ENCODE data around the gene XAB2. TPM values are rescaled to one million over a fixed set of nuclear protein-coding genes. Genes with fewer than 3 reads are reported as not detected.

Gene XAB2
- total RNA-seq = 10 to 100 TPM; 18.1 to 24.1 TPM
- long read RNA-seq, partial matches to known transcripts = 4 of 6 reads
- long read RNA-seq, other reads (novel, unspliced or antisense) = 0 of 6 reads

- intact Hi-C loops (cut with DNase I) = no loop called here
- peak; percentile 98 to 99 for ATAC-seq
- peak; percentile 97 for DNase-seq
Measured at GRCh38 chr19:7629347-7630054, at the start of gene XAB2, which contains the start of gene PET100. Gene XAB2, minus strand, starts transcription at chr19:7629545. Its CDS starts 18 bp downstream, at chr19:7629527. Gene PET100, plus strand, starts transcription at chr19:7629793. Its CDS starts 41 bp downstream, at chr19:7629834.

DNA sequence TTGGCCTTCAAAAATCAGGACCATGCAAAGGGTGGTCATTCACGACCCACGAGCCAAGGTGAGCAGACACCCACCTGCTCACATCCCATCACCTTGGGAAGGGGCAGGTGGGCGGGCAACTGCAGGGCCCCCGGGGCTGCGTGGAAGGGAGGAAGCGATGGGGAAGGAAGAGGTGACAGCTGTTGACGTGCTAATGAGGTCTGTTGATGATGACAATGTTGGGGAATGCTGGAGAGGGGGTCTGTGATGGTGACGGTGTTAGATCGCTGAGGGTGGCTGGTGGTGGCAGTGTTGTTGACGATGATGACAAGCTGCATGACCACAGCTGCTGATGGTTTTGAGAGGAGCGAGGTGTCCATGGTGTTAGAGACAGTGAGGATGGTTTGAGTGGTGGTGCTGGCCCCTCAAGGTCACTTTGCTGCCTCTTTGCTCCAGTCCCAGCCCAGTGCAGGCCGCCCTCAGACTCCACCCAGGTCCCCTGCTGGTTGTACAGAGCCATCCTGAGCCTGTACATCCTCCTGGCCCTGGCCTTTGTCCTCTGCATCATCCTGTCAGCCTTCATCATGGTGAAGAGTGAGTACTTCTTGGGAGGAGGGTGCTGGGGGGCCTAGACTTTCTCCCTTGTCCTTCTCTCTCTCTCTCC is 48.4 kb upstream of the XAB2 start:
- ATAC-seq (no peak), DNase-seq (no peak)
- intact Hi-C loops (cut with DNase I) = loop anchor here in 1 of 2 donors (10.0 kb wide), 1 partner anchor 323 kb away; no protein-coding TSS in a partner anchor

- no peak for ATAC-seq
- intact Hi-C loops (cut with DNase I) = loop anchor here in 1 of 2 donors (10.0 kb wide), 1 partner anchor 322 kb away; no protein-coding TSS in a partner anchor
- no peak for DNase-seq
Measured at GRCh38 chr19:7676854-7677253, 47.5 kb upstream of the XAB2 start, which contains the start of gene MCEMP1. Gene MCEMP1, plus strand, starts transcription at chr19:7677090. Its CDS starts 31 bp downstream, at chr19:7677121.

DNA sequence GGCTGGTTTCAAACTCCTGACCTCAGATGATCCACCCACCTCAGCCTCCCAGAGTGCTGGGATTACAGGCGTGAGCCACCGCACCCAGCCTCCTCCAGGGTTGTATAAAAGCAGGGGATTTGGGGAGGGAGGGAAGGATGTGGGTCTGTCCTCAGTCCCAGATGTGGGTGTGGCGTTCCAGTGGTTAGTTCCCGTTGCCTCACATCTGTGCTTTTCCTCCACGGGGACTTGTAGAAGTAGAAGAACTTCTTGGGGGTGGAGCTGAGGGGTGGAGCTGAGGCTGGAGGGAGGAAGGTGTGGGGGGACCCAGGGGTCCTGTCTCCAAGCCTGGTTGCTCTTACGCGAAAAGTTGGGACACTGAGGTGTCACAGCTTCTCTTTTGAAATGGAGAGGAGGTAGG is 47.0 kb upstream of the XAB2 start:
- intact Hi-C loops (cut with DNase I) = loop anchor here in 1 of 2 donors (10.0 kb wide), 1 partner anchor 322 kb away; no protein-coding TSS in a partner anchor
- ATAC-seq (no peak), DNase-seq (no peak)

DNA sequence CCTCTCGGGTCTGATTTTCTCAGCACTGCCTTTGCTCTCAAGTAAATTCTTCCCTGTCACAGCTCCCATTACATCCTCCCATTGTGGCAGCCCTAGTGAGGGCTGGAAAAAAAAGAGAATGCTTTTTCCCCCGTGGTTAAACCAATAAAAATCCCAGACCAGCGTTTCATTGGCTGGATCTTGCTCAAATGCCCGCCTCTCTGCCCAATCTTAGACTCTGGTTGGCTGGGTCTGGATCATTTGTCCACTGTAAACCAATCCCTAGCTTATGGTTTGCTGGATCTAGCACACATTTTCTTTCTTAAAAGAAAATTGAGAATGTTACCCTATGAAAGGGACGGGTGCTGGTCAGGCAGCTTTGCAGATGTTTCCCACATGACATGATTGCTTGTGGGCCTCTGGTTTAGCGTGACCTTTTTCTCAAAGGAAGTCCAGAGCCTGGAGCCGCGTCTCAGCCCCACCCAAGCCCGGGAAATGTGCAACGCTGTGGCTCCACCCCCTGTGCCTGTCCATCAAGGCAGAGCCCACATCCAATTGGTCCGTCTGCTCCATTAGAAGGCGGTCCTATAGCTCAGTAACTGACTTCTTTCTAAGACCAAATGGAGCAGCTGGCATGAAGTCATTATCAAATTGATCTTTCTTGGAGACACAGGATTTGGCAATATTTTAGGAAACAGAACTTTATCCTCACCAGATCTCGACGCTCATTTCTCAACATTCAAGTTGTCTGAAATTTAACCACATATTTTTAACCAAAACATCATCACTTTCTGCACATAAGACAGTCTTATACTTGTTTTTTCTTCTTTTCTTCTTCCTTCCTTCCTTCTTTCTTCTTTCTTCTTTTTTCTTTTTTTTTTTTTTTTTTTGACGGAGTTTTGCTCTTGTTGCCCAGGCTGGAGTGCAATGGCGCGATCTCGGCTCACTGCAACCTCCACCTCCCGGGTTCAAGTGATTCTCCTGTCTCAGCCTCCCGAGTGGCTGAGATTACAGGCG is 45.0 kb upstream of the XAB2 start:
- ATAC-seq = peak; percentile 82 to 86
- DNase-seq = peak; percentile 67
- intact Hi-C loops (cut with DNase I) = loop anchor here in 1 of 2 donors (10.0 kb wide), 1 partner anchor 320 kb away; no protein-coding TSS in a partner anchor

DNA sequence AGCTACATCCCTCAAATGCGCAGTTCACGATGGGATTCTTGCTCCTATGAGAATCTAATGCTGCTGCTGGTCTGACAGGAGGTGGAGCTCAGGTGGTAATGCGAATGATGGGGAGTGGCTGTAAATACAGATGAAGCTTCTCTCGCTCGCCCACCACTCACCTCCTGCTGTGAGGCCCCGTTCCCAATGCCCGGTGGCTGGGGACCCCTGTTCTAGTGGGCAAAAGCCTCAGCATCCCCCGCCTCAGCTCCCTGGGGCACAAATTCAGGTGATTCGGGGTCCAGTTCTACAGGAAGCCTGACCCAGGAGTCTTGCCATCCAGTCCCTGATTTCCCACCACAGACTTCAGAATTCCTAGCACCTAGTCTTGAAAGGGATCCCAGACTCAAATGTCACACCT is 43.2 kb upstream of the XAB2 start:
- no peak for ATAC-seq
- intact Hi-C loops (cut with DNase I) = loop anchor here in 1 of 2 donors (10.0 kb wide), 1 partner anchor 318 kb away; no protein-coding TSS in a partner anchor
- no peak for DNase-seq

DNA sequence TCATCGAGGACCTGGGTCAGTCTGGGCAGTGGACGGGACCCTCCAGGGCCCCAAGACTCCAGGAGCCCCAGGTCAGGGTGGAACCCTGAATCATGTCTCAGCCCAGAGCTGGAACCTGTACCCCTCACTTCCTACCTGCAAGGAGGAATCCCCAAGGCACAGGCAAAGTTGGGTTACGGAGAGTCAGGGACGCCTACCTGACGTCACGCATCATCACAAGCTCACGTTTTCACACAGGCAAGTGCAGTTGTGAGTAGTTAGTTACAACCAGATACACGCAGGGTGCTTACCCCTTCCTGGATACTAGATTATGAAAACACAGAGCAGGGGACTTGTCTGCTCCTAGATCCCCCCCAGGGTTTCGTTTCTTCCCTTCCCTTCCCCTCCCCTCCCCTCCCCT is 41.4 kb upstream of the XAB2 start:
- intact Hi-C loops (cut with DNase I) = loop anchor here in 1 of 2 donors (10.0 kb wide), 1 partner anchor 316 kb away; no protein-coding TSS in a partner anchor
- DNase-seq = no peak
- no peak for ATAC-seq

DNA sequence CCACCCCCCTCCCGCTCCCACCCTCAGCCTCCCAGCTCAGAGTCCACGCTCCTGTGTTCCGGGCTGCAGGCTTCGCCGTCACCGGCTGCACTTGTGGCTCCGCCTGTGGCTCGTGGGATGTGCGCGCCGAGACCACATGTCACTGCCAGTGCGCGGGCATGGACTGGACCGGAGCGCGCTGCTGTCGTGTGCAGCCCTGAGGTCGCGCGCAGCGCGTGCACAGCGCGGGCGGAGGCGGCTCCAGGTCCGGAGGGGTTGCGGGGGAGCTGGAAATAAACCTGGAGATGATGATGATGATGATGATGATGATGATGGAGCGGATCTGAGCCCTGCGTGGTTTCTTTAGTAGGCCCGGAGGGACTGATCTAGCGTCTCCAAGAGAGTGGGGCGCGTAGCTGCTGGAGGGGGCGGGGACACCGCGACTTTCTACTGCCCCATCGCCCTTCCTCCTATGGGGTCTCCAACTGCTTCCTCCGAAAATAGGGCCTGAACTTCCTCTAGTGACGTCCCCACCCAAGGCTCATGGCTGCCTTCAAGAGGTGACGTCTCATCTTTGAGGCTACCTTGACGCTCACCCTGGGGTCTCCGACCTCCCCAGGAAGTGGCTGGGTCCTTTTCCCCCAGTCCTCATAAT is 40.9 kb upstream of the XAB2 start:
- intact Hi-C loops (cut with DNase I) = loop anchor here in 1 of 2 donors (10.0 kb wide), 1 partner anchor 315 kb away; no protein-coding TSS in a partner anchor
- ATAC-seq (no peak), DNase-seq (no peak)

DNA sequence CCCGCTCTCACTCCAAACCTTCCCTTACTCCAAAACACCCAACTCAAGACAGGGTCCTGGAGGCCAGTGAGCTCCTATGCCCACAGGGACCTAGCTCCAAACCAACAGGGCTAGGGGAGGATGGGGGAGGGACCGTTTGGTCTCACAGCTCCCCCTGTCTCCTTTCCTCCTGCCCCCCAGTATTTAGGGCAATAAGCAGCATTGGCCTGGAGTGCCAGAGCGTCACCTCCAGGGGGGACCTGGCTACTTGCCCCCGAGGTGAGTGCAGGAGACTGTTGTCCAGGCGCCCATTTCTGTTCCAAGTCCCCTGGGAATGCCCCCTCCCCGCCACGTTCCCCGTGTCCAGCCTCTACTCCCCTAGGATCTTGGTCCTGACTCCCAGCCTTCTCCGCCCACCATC is 40.3 kb upstream of the XAB2 start:
- ATAC-seq (no peak), DNase-seq (no peak)
- intact Hi-C loops (cut with DNase I) = loop anchor here in 1 of 2 donors (10.0 kb wide), 1 partner anchor 315 kb away; no protein-coding TSS in a partner anchor

GRCh38 chr19:7668842-7669241 is 39.5 kb upstream of the XAB2 start, which contains the start of gene RETN:
Gene RETN, plus strand, starts transcription at chr19:7669049. Its CDS starts 278 bp downstream, at chr19:7669327.
- ATAC-seq = no peak
- intact Hi-C loops (cut with DNase I) = no loop called here
- no peak for DNase-seq

GRCh38 chr19:7665076-7665475 is 35.7 kb upstream of the XAB2 start:
- DNase-seq (no peak), ATAC-seq (no peak)
- intact Hi-C loops (cut with DNase I) = no loop called here

DNA sequence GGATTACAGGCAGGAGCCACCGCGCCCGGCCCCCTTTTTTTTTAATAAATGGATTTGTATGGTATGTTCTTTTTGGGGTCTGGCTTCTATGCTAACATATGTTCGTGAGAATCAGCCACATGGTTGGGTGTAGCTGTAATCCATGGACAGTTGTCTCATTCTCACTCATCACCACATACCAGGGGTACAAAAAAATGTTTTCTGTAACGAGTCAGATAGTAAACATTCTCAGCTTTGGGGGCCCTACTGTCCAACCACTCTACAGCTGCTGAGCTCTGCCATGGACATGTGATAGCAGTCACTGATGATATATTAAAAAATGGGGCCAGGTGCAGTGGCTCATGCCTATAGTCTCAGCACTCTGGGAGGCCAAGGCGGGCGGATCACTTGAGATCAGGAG is 34.4 kb upstream of the XAB2 start:
- intact Hi-C loops (cut with DNase I) = no loop called here
- DNase-seq (no peak), ATAC-seq (no peak)

- intact Hi-C loops (cut with DNase I) = no loop called here
- no peak for DNase-seq
- no peak for ATAC-seq
Measured at GRCh38 chr19:7662657-7663056, 33.3 kb upstream of the XAB2 start.

DNA sequence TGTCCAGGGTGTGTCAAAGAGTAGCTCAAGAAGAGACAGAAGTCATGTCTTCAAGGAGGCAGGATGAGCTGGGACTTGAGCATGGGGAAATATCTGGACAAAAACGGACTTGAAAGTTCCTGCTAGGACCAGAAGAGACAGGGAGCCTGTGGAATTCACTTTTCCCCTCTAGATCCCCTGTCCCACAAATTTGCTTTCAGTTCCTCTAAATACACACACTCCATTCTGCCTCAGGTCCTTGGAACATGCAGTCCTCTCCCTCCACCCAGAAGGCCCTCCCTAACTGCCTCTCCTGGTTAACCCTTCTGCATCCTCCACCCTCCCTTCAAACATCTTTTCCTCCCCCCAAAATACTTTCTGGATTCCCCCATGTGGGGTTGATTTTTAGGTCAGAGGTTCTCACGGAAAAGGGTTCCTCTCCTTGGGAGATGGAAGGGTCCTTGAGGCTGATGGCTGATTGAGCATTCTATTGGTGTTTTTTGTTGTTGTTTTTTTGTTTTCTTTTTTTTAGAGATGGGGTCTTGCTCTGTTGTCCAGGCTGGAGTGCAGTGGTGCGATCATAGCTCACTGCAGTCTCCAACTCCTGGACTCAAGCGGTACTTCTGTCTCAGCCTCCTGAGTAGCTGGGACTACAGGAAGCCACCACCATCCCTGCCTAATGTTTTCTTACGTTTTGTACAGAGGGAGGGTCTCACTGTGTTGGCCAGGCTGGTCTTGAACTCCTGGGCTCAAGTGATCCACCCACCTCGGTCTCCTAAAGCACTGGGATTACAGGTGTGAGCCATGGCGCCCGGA is 32.6 kb upstream of the XAB2 start:
- intact Hi-C loops (cut with DNase I) = no loop called here
- DNase-seq = no peak
- no peak for ATAC-seq

DNA sequence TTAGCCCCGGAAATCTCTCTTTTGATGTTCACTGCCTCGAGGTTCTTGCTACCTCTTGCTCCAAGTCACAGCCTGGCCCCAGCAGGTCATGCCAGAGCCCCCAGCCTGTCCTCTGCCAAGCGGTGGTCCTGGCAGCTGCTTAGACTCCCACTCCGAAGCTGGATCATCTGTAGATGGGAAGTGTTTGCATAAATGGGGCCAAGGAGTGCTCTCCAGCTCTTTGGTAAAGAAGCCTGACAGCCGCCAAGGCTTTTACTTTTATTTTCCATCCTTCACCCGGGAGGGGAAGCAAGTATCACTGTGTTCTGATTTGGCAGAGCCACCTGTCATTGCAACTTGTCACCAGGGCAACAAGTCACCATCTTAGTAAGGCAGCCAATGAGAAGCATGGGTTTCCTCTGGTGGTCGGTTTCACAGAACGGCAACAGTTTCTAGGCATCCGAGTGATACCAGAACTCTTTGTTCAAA is 28.9 kb upstream of the XAB2 start:
- ATAC-seq = no peak
- intact Hi-C loops (cut with DNase I) = loop anchor here (10.0 kb wide), 1 partner anchor 137 kb away; no protein-coding TSS in a partner anchor
- no peak for DNase-seq

- no peak for DNase-seq
- intact Hi-C loops (cut with DNase I) = loop anchor here (10.0 kb wide), 1 partner anchor 138 kb away; no protein-coding TSS in a partner anchor
- ATAC-seq = peak in 1 of 2 donors; percentile 59
Measured at GRCh38 chr19:7657131-7657751, 27.9 kb upstream of the XAB2 start.

- ATAC-seq = no peak
- DNase-seq = no peak
- intact Hi-C loops (cut with DNase I) = loop anchor here (10.0 kb wide), 1 partner anchor 139 kb away; no protein-coding TSS in a partner anchor
Measured at GRCh38 chr19:7655581-7655980, 26.2 kb upstream of the XAB2 start.
